CD4-positive, alpha-beta T cell treated with Interleukin-2 at 100 ng/mL for 4 hours (primary cell): Measurements from ENCODE around the gene TSSC4.

ENCODE experiments used
- DNase-seq: peaks from one replicate; pipeline ENCODE4 v3.0.0-alpha.2; 2020; ENCODE audit warnings: low spot score

TSSC4 gene

GRCh38 chr11:2434008-2434407 is 33.5 kb downstream of the TSSC4 start:
- DNase-seq = no peak

- no peak for DNase-seq
Observed at GRCh38 chr11:2434506-2435255, 34.1 kb downstream of the TSSC4 start.

GRCh38 chr11:2435288-2436012 is 34.9 kb downstream of the TSSC4 start:
- no peak for DNase-seq

GRCh38 chr11:2436013-2436520 is 35.5 kb downstream of the TSSC4 start:
- DNase-seq = no peak

GRCh38 chr11:2436521-2437031 is 36.0 kb downstream of the TSSC4 start:
- DNase-seq = no peak

- no peak for DNase-seq
Observed at GRCh38 chr11:2437516-2437915, 37.0 kb downstream of the TSSC4 start.

- no peak for DNase-seq
Observed at GRCh38 chr11:2439820-2440219, 39.3 kb downstream of the TSSC4 start.

GRCh38 chr11:2440646-2441045 is 40.1 kb downstream of the TSSC4 start:
- no peak for DNase-seq

GRCh38 chr11:2441171-2441570 is 40.6 kb downstream of the TSSC4 start:
- DNase-seq = no peak

- DNase-seq = peak; percentile 76
Observed at GRCh38 chr11:2442589-2442988, 42.0 kb downstream of the TSSC4 start.

GRCh38 chr11:2443406-2443805 is 42.9 kb downstream of the TSSC4 start:
- no peak for DNase-seq

- DNase-seq = peak; percentile 60
Observed at GRCh38 chr11:2443881-2444820, 43.6 kb downstream of the TSSC4 start, which contains the start of gene TRPM5. TSS of gene TRPM5 (minus strand) at chr11:2444514. CDS start at chr11:2423036, 21,478 bp downstream.

- DNase-seq = peak; percentile 52
Observed at GRCh38 chr11:2444821-2445745, 44.5 kb downstream of the TSSC4 start, which contains the start of gene KCNQ1. TSS of gene KCNQ1 (plus strand) at chr11:2445008. CDS start at chr11:2445099, 91 bp downstream.

GRCh38 chr11:2445746-2446551 is 45.4 kb downstream of the TSSC4 start:
- DNase-seq = no peak

GRCh38 chr11:2446590-2447252 is 46.2 kb downstream of the TSSC4 start:
- DNase-seq = no peak

GRCh38 chr11:2447253-2447950 is 46.9 kb downstream of the TSSC4 start:
- no peak for DNase-seq

GRCh38 chr11:2447951-2448650 is 47.6 kb downstream of the TSSC4 start:
- DNase-seq = no peak
